Measurements from ENCODE around the gene ZNF550. TPM values are rescaled to one million over a fixed set of nuclear protein-coding genes. Genes with fewer than 3 reads are reported as not detected.

Gene ZNF550
- total and polyA plus RNA-seq, 2 of the 13 experiments (the other 11 are each of a cell fraction or from before 2014, with no cell fraction given): 8.6 to 9.1 TPM

DNA sequence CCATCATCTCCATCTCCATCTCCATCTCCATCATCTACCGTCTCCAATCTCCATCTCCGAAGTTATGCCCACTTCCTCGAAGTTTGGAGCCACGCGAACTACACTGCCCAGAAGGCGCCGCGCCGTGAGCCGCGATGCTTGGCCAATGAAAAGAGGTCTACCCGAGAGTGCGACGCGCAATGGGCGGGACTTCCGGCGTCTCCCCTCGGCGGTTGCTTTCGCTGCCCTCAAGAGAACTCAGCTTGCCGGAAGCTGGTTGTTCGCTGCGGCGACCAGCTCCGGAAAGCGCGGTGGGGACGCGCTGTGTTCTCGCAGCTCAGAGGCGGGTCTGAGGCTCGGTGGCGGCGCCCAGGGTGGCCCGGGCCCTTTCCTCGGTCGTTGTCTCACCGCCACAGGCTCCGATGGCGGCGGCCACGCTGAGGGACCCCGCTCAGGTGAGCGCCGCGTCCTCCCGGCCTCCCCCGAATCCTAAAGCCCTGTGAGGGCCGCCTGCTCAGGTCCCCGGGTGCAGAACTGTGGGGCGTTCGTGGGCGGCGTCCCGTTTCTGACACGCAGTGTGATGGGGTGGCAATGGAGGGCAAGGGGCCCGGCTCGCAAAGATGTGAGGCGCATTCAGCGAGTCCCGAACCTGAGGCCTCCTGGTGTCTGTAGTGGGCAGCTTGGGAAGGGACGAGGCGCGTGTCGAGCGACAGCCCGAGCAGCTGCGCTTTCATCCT is 59.8 kb downstream of the ZNF550 start, which contains the start of gene ZNF773 (continued):
- TF ChIP-seq MYC (CRISPR knock-in tag; IDR thresholded peaks at IDR 0.05; ENCODE audit: borderline replicate concordance): peak; percentile 29; the same call in 1 of the 2 replicates
- TF ChIP-seq AGO2 (optimal IDR thresholded peaks at IDR 0.05; ENCODE audit: low read depth, low read length): peak; percentile 30
- TF ChIP-seq TAF1 (CRISPR knock-in tag; IDR thresholded peaks at IDR 0.05): peak; percentile 84
- TF ChIP-seq MIXL1 (CRISPR knock-in tag; IDR thresholded peaks at IDR 0.05): peak; percentile 22; the same call in 1 of the 2 replicates
- TF ChIP-seq ZNF331 (CRISPR knock-in tag; IDR thresholded peaks at IDR 0.05): 0 out of 2 replicates have a peak, but pooled peaks have one; percentile 28
- 0 out of 2 replicates have a peak, but pooled peaks have one; percentile 37 for TF ChIP-seq SNAI1 (CRISPR knock-in tag; IDR thresholded peaks at IDR 0.05; ENCODE audit: borderline replicate concordance)
- peak; percentile 91 for TF ChIP-seq RBFOX2 (IDR thresholded peaks at IDR 0.05; ENCODE audit: low read depth, low read length)
- TF ChIP-seq ASH2L (IDR thresholded peaks at IDR 0.05; ENCODE audit: insufficient read length, low read depth, low read length): peak; percentile 42
- TF ChIP-seq, protein P1, sequence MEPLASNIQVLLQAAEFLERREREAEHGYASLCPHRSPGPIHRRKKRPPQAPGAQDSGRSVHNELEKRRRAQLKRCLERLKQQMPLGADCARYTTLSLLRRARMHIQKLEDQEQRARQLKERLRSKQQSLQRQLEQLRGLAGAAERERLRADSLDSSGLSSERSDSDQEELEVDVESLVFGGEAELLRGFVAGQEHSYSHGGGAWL (CRISPR knock-in tag; IDR thresholded peaks at IDR 0.05): peak; percentile 60
- peak; percentile 11; the same call in 1 of the 2 replicates for TF ChIP-seq RAD21 (CRISPR knock-in tag; IDR thresholded peaks at IDR 0.05)
- peak; percentile 36 for TF ChIP-seq ZNF781 (CRISPR knock-in tag; IDR thresholded peaks at IDR 0.05; ENCODE audit: borderline replicate concordance, not compliant biosample characterization)
- TF ChIP-seq ZNF776 (CRISPR knock-in tag; IDR thresholded peaks at IDR 0.05): 0 out of 2 replicates have a peak, but pooled peaks have one; percentile 29
- TF ChIP-seq ELF1 (CRISPR knock-in tag; IDR thresholded peaks at IDR 0.05): peak; percentile 94
- 0 out of 2 replicates have a peak, but pooled peaks have one; percentile 25 for TF ChIP-seq RARA (CRISPR knock-in tag; IDR thresholded peaks at IDR 0.05)
- TF ChIP-seq FOXO1 (CRISPR knock-in tag; IDR thresholded peaks at IDR 0.05): peak; percentile 54
- peak; percentile 59 for TF ChIP-seq TEAD3 (CRISPR knock-in tag; optimal IDR thresholded peaks at IDR 0.05; ENCODE audit: borderline replicate concordance)
- TF ChIP-seq, protein P2, sequence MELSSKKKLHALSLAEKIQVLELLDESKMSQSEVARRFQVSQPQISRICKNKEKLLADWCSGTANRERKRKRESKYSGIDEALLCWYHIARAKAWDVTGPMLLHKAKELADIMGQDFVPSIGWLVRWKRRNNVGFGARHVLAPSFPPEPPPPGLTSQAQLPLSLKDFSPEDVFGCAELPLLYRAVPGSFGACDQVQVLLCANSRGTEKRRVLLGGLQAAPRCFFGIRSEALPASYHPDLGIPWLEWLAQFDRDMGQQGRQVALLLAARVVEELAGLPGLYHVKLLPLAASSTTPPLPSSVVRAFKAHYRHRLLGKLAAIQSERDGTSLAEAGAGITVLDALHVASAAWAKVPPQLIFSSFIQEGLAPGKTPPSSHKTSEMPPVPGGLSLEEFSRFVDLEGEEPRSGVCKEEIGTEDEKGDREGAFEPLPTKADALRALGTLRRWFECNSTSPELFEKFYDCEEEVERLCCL (CRISPR knock-in tag; IDR thresholded peaks at IDR 0.05; ENCODE audit: borderline replicate concordance): 0 out of 2 replicates have a peak, but pooled peaks have one; percentile 59
- TF ChIP-seq, protein P3, sequence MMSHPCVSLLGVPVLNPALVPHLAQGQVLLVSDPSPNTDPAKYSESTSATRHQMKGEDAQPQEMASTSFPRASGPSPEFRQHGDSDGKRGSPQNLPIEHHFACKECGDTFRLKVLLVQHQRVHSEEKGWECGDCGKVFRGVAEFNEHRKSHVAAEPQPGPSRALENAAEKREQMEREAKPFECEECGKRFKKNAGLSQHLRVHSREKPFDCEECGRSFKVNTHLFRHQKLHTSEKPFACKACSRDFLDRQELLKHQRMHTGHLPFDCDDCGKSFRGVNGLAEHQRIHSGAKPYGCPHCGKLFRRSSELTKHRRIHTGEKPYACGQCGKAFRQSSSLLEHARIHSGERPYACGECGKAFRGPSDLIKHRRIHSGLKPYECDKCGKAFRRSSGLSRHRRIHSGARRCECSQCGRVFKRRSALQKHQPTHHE (CRISPR knock-in tag; IDR thresholded peaks at IDR 0.05; ENCODE audit: borderline replicate concordance): peak; percentile 40; the same call in 1 of the 2 replicates
- TF ChIP-seq, protein P4, sequence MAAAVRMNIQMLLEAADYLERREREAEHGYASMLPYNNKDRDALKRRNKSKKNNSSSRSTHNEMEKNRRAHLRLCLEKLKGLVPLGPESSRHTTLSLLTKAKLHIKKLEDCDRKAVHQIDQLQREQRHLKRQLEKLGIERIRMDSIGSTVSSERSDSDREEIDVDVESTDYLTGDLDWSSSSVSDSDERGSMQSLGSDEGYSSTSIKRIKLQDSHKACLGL (CRISPR knock-in tag; IDR thresholded peaks at IDR 0.05): peak; percentile 50; the same call in 1 of the 2 replicates
- TF ChIP-seq, protein P5, sequence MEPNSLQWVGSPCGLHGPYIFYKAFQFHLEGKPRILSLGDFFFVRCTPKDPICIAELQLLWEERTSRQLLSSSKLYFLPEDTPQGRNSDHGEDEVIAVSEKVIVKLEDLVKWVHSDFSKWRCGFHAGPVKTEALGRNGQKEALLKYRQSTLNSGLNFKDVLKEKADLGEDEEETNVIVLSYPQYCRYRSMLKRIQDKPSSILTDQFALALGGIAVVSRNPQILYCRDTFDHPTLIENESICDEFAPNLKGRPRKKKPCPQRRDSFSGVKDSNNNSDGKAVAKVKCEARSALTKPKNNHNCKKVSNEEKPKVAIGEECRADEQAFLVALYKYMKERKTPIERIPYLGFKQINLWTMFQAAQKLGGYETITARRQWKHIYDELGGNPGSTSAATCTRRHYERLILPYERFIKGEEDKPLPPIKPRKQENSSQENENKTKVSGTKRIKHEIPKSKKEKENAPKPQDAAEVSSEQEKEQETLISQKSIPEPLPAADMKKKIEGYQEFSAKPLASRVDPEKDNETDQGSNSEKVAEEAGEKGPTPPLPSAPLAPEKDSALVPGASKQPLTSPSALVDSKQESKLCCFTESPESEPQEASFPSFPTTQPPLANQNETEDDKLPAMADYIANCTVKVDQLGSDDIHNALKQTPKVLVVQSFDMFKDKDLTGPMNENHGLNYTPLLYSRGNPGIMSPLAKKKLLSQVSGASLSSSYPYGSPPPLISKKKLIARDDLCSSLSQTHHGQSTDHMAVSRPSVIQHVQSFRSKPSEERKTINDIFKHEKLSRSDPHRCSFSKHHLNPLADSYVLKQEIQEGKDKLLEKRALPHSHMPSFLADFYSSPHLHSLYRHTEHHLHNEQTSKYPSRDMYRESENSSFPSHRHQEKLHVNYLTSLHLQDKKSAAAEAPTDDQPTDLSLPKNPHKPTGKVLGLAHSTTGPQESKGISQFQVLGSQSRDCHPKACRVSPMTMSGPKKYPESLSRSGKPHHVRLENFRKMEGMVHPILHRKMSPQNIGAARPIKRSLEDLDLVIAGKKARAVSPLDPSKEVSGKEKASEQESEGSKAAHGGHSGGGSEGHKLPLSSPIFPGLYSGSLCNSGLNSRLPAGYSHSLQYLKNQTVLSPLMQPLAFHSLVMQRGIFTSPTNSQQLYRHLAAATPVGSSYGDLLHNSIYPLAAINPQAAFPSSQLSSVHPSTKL (CRISPR knock-in tag; IDR thresholded peaks at IDR 0.05): peak; percentile 34; the same call in 1 of the 2 replicates
- TF ChIP-seq MYNN (CRISPR knock-in tag; IDR thresholded peaks at IDR 0.05; ENCODE audit: low read depth): 0 out of 2 replicates have a peak, but pooled peaks have one; percentile 66
- TF ChIP-seq ZFX (CRISPR knock-in tag; IDR thresholded peaks at IDR 0.05; ENCODE audit: low read depth): peak; percentile 87

Measured in HepG2 (cell line).